Upper lobe of left lung (tissue), 6 donors: ENCODE data around the gene PDE4B. TPM values are rescaled to one million over a fixed set of nuclear protein-coding genes. Genes with fewer than 3 reads are reported as not detected.

Source experiments
- ATAC-seq, 2 donors: fragments of 200-7000 bp; cut with Tn5 transposase; one replicate each; pipeline ENCODE4 v1.9.1; 2022; ENCODE audit warnings: mild to moderate bottlenecking in 2 of 2, moderate library complexity in 2 of 2; ENCODE audit not compliant: low FRiP score in 2 of 2
- DNase-seq, 2 donors: peaks; one replicate each; pipeline ENCODE4 v3.0.0-alpha.2; 2019 to 2020
- H3K27ac ChIP-seq, 4 donors: fragments of 200-600 bp; sonication (generic); one replicate each; pipeline ENCODE4 v1.5.1; 2016 to 2019
- H3K27me3 ChIP-seq, 4 donors: fragments of 200-600 bp; sonication (generic); one replicate each; pipeline ENCODE4 v1.5.1; 2017 to 2019
- H3K36me3 ChIP-seq, 4 donors: fragments of 200-600 bp; sonication (generic); one replicate each; pipeline ENCODE4 v1.5.1; 2016 to 2019
- H3K4me1 ChIP-seq, 4 donors: fragments of 200-600 bp; sonication (generic); one replicate each; pipeline ENCODE4 v1.5.1; 2018 to 2019
- H3K4me3 ChIP-seq, 4 donors: fragments of 200-600 bp; sonication (generic); one replicate each; pipeline ENCODE4 v1.5.1; 2017 to 2019; ENCODE audit warnings: mild to moderate bottlenecking in 2 of 4, moderate library complexity in 1 of 4
- H3K9me3 ChIP-seq, 4 donors: fragments of 200-600 bp; sonication (generic); one replicate each; pipeline ENCODE4 v1.5.1; 2018 to 2019
- CTCF ChIP-seq, 6 experiments: fragments of 450-650 bp in 4 of 6; fragments of 200-600 bp in 2 of 6; sonication (generic) in 2 of 6; IDR thresholded peaks; one replicate each; pipeline ENCODE4 v1.5.1; 2016 to 2019; ENCODE audit warnings: antibody characterized with exemption in 6 of 6
- EP300 ChIP-seq, 4 donors: sonication (generic); formaldehyde crosslinking; IDR thresholded peaks; one replicate each; pipeline ENCODE4 v1.5.1; 2017; ENCODE audit warnings: antibody characterized with exemption in 4 of 4, control low read depth in 2 of 4
- POLR2A ChIP-seq, 4 donors: fragments of 450-650 bp; IDR thresholded peaks; one replicate each; pipeline ENCODE4 v1.5.1; 2016 to 2017; ENCODE audit warnings: antibody characterized with exemption in 4 of 4, mild to moderate bottlenecking in 2 of 4
- POLR2AphosphoS5 ChIP-seq, 2 donors: sonication (generic); formaldehyde crosslinking; IDR thresholded peaks; one replicate each; pipeline ENCODE4 v1.5.1; 2017; ENCODE audit warnings: antibody characterized with exemption in 2 of 2
- WGBS, 2 donors: methylation state at CpG; one replicate each; pipeline ENCODE4 v1.1.5; 2017 to 2018; 5-methylcytosine and 5-hydroxymethylcytosine counted together
- total RNA-seq, 6 donors: library from RNA; depleted of rRNA in 4 of 6; stranded (reverse); fragments of >200 nt in 4 of 6; gene quantifications; one replicate each; pipeline versions ENCODE4 v1.1.0 to v1.2.1, GENCODE V29; 2016 to 2021
- donor health status: DM: no; HTN: no; CAD: no; lungs with moderate emphysema.
- donor health status: DM: no; HTN: yes; CAD: no; lungs with severe emphysema.

The PDE4B gene
- total RNA-seq, 6 donors from 2014 or later = 8.1 to 61.6 (median 15.9) TPM

- no peak overlapping the region for H3K27ac ChIP-seq
- no peak for ATAC-seq
- no peak for DNase-seq
- H3K36me3 ChIP-seq = no peaks in the 10 kb centered on the region
- H3K9me3 ChIP-seq = no peaks in the 10 kb centered on the region
- H3K4me1 ChIP-seq = no peaks in the 10 kb centered on the region
- no peaks in the 10 kb centered on the region for H3K27me3 ChIP-seq
- TF ChIP-seq POLR2A (IDR thresholded peaks at IDR 0.05) (no peak), CTCF (IDR thresholded peaks at IDR 0.05) (no peak), POLR2AphosphoS5 (IDR thresholded peaks at IDR 0.05) (no peak), EP300 (IDR thresholded peaks at IDR 0.05) (no peak)
- H3K4me3 ChIP-seq = no peak overlapping the region
Observed at GRCh38 chr1:66152034-66152433, 359.3 kb downstream of the PDE4B start.

GRCh38 chr1:66154394-66154793, 361.7 kb downstream of the PDE4B start:
- Histone ChIP-seq H3K27ac (no peak overlapping the region), H3K4me3 (no peak overlapping the region), H3K4me1 (no peaks in the 10 kb centered on the region), H3K27me3 (no peaks in the 10 kb centered on the region), H3K36me3 (no peaks in the 10 kb centered on the region), H3K9me3 (no peaks in the 10 kb centered on the region)
- ATAC-seq (no peak), DNase-seq (no peak)
- TF ChIP-seq POLR2A (IDR thresholded peaks at IDR 0.05) (no peak), EP300 (IDR thresholded peaks at IDR 0.05) (no peak), CTCF (IDR thresholded peaks at IDR 0.05) (no peak), POLR2AphosphoS5 (IDR thresholded peaks at IDR 0.05) (no peak)
- WGBS, 2 donors = 66 to 70% methylated on average over 3 of the region's 3 CpGs

- H3K4me3 ChIP-seq = no peak overlapping the region
- no peak overlapping the region for H3K27ac ChIP-seq
- DNase-seq (no peak), ATAC-seq (no peak)
- TF ChIP-seq POLR2A (IDR thresholded peaks at IDR 0.05) (no peak), POLR2AphosphoS5 (IDR thresholded peaks at IDR 0.05) (no peak), EP300 (IDR thresholded peaks at IDR 0.05) (no peak), CTCF (IDR thresholded peaks at IDR 0.05) (no peak)
- no peaks in the 10 kb centered on the region for H3K9me3 ChIP-seq
- H3K4me1 ChIP-seq = no peaks in the 10 kb centered on the region
- no peaks in the 10 kb centered on the region for H3K27me3 ChIP-seq
- WGBS, 2 donors = 82 to 83% methylated on average over 1 of the region's 1 CpG
- no peaks in the 10 kb centered on the region for H3K36me3 ChIP-seq
Observed at GRCh38 chr1:66156144-66156543, 363.4 kb downstream of the PDE4B start.

GRCh38 chr1:66159800-66160199, 367.1 kb downstream of the PDE4B start:
- no peaks in the 10 kb centered on the region for H3K9me3 ChIP-seq
- DNase-seq (no peak), ATAC-seq (no peak)
- no peaks in the 10 kb centered on the region for H3K4me1 ChIP-seq
- TF ChIP-seq CTCF (IDR thresholded peaks at IDR 0.05) (no peak), POLR2AphosphoS5 (IDR thresholded peaks at IDR 0.05) (no peak), POLR2A (IDR thresholded peaks at IDR 0.05) (no peak)
- WGBS, 2 donors = 86 to 88% methylated on average over 1 of the region's 1 CpG
- H3K27me3 ChIP-seq = no peaks in the 10 kb centered on the region
- no peak overlapping the region for H3K27ac ChIP-seq
- H3K4me3 ChIP-seq = no peak overlapping the region
- H3K36me3 ChIP-seq = no peaks in the 10 kb centered on the region

GRCh38 chr1:66160719-66161118, 368.0 kb downstream of the PDE4B start:
- no peaks in the 10 kb centered on the region for H3K4me1 ChIP-seq
- H3K27ac ChIP-seq = no peak overlapping the region
- TF ChIP-seq POLR2A (IDR thresholded peaks at IDR 0.05) (no peak), CTCF (IDR thresholded peaks at IDR 0.05) (no peak), POLR2AphosphoS5 (IDR thresholded peaks at IDR 0.05) (no peak), EP300 (IDR thresholded peaks at IDR 0.05) (no peak)
- H3K27me3 ChIP-seq = no peaks in the 10 kb centered on the region
- 81 to 93% methylated on average over 1 of the region's 1 CpG for WGBS, 2 donors
- ATAC-seq (no peak), DNase-seq (no peak)
- H3K4me3 ChIP-seq = no peak overlapping the region
- H3K36me3 ChIP-seq = no peaks in the 10 kb centered on the region
- no peaks in the 10 kb centered on the region for H3K9me3 ChIP-seq
